GM15510 (cell line): ENCODE data around the gene ADSS1.

Experiments
- POLR2A ChIP-seq: IDR thresholded peaks from 3 replicates; pipeline ENCODE4 v1.6.1; 2011; ENCODE audit warnings: borderline replicate concordance; ENCODE audit not compliant: insufficient read length; ENCODE audit errors: extremely low read depth

ADSS1 gene

GRCh38 chr14:104726600-104727451 lies 2.8 kb downstream of the ADSS1 start:
- no peak for TF ChIP-seq POLR2A

- TF ChIP-seq POLR2A = no peak
Observed at GRCh38 chr14:104728631-104729030, 4.6 kb downstream of the ADSS1 start.

GRCh38 chr14:104729835-104730181 lies 5.8 kb downstream of the ADSS1 start:
- TF ChIP-seq POLR2A = no peak

- no peak for TF ChIP-seq POLR2A
Observed at GRCh38 chr14:104730487-104730886, 6.5 kb downstream of the ADSS1 start.

GRCh38 chr14:104731320-104732294 lies 7.6 kb downstream of the ADSS1 start:
- no peak for TF ChIP-seq POLR2A

- TF ChIP-seq POLR2A = no peak
Observed at GRCh38 chr14:104732355-104732804, 8.4 kb downstream of the ADSS1 start.

- TF ChIP-seq POLR2A = no peak
Observed at GRCh38 chr14:104732931-104733681, 9.1 kb downstream of the ADSS1 start.

GRCh38 chr14:104734051-104734587 lies 10.1 kb downstream of the ADSS1 start:
- no peak for TF ChIP-seq POLR2A

GRCh38 chr14:104734601-104734990 lies 10.6 kb downstream of the ADSS1 start:
- no peak for TF ChIP-seq POLR2A

- TF ChIP-seq POLR2A = no peak
Observed at GRCh38 chr14:104734991-104735779, 11.2 kb downstream of the ADSS1 start.

- no peak for TF ChIP-seq POLR2A
Observed at GRCh38 chr14:104735830-104736642, 12.0 kb downstream of the ADSS1 start.

- TF ChIP-seq POLR2A = no peak
Observed at GRCh38 chr14:104738375-104739019, 14.5 kb downstream of the ADSS1 start.
